ENCODE measurements around the gene NUP54. TPM values are rescaled to one million over a fixed set of nuclear protein-coding genes. Genes with fewer than 3 reads are reported as not detected.

Gene NUP54
- total and polyA plus RNA-seq, 10 donors = 22.8 to 43.2 (median 31.9) TPM

DNA sequence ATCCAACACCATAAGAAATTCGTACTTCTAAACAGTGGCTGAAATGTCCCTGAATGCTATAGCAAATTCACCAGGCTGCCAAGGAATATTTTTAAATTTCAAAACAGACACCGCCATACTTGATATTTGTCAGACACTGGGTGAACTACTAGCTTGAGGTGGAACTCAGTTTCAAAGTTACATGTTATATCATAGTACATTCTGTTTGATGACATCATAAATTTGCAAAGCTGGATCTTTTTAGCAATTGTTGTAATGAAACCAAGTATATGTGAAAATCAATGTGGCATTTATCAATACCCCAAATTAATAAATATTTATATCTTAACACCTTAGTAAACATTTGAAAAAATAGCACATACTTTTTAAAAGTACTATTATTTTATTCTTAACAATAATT is 59.5 kb downstream of the NUP54 start:
- TF ChIP-seq POLR2AphosphoS5 (IDR thresholded peaks at IDR 0.05) = no peak
- TF ChIP-seq, protein P1, sequence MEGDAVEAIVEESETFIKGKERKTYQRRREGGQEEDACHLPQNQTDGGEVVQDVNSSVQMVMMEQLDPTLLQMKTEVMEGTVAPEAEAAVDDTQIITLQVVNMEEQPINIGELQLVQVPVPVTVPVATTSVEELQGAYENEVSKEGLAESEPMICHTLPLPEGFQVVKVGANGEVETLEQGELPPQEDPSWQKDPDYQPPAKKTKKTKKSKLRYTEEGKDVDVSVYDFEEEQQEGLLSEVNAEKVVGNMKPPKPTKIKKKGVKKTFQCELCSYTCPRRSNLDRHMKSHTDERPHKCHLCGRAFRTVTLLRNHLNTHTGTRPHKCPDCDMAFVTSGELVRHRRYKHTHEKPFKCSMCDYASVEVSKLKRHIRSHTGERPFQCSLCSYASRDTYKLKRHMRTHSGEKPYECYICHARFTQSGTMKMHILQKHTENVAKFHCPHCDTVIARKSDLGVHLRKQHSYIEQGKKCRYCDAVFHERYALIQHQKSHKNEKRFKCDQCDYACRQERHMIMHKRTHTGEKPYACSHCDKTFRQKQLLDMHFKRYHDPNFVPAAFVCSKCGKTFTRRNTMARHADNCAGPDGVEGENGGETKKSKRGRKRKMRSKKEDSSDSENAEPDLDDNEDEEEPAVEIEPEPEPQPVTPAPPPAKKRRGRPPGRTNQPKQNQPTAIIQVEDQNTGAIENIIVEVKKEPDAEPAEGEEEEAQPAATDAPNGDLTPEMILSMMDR (IDR thresholded peaks at IDR 0.05 in 8 of 11, conservative IDR thresholded peaks at IDR 0.05 in 3 of 11) = no peak
- TF ChIP-seq POLR2A (IDR thresholded peaks at IDR 0.05) = no peak
- no peak overlapping the region for H3K27ac ChIP-seq
- intact Hi-C loops (cut with DNase I; ENCODE audit: low total_unique reads) = no loop called here
- H3K4me3 ChIP-seq = no peak overlapping the region
- peaks cover 3 to 20% (median 8%) of the 10 kb centered on the region in 6 donors for H3K4me1 ChIP-seq
- no peaks in the 10 kb centered on the region for H3K27me3 ChIP-seq (replicated peaks in 1 of 7)
- WGBS, 5 donors = 88 to 96% (median 92%) methylated on average over 2 of the region's 2 CpGs
- DNase-seq = no peak
- H3K36me3 ChIP-seq = no peaks in the 10 kb centered on the region
- no peaks in the 10 kb centered on the region for H3K9me3 ChIP-seq

DNA sequence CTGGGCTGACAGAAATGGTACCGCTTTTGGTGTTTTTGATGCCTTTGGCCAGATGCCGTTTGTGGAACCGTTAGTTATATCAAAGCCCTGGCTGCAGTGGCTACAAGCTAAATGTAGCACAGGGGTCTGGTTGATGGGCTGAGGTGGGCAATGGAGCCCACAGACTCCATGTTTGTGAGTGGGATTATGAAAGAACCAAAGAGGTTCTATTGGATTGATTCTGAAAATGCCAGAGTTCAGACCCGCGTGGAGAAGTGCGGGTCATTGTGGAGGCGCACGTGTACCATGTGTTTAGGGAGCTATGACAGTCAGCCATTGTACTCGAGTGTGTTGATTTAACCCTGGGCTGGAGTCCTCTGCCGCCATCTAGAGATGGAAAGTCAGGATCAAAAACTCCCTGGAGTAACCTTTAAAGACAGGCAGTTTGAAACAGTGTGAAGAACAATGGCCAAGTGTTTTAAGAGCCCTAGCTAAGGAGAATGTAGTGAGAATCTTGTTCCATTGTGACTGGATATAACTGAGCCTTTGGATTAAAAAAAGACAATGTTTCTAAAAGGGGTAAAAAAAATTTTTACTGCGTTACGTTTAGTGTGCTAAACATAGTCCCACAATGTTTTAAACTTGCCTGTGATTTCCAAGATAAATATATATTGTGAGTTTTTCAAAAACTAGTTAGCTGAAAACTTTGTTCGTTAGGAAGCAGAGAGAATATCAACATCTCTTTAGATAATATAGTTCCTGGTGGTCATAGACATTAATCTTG is 61.0 kb downstream of the NUP54 start:
- Histone ChIP-seq H3K4me3 (no peak overlapping the region), H3K9me3 (no peaks in the 10 kb centered on the region), H3K4me1 (peaks cover 3 to 20% (median 8%) of the 10 kb centered on the region in 6 donors), H3K27ac (no peak overlapping the region), H3K27me3 (replicated peaks in 1 of 7) (no peaks in the 10 kb centered on the region), H3K36me3 (no peaks in the 10 kb centered on the region)
- no peak for TF ChIP-seq POLR2AphosphoS5 (IDR thresholded peaks at IDR 0.05)
- TF ChIP-seq, protein P1 (IDR thresholded peaks at IDR 0.05 in 8 of 11, conservative IDR thresholded peaks at IDR 0.05 in 3 of 11) = peak in 2 of 11 experiments; percentile 13 to 39
- intact Hi-C loops (cut with DNase I; ENCODE audit: low total_unique reads) = no loop called here
- 39 to 61% (median 59%) methylated on average over 13 of the region's 13 CpGs for WGBS, 5 donors
- no peak for DNase-seq

DNA sequence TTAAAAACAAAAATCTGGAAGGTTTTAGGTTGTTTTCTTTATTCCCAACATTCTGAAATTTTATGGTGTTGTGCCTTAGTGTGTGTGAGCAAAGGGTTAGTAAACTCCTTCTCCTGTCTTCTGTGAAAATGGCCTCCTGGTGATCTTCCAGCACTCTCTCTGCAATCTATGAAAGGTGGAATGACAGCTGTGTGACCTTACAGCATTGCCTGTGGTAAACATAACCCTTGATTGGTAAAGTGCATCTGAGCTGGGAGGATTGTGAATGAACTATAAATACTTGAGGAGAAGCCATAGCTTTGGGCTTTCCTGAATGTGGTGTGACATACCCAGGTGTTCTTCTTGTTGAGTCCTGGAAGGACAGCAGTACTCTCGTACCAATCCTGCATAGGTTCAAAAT is 63.7 kb downstream of the NUP54 start:
- no peaks in the 10 kb centered on the region for H3K36me3 ChIP-seq
- H3K9me3 ChIP-seq = no peaks in the 10 kb centered on the region
- intact Hi-C loops (cut with DNase I; ENCODE audit: low total_unique reads) = no loop called here
- peaks cover 0 to 7% (median 0%) of the 10 kb centered on the region in 6 donors for H3K4me1 ChIP-seq
- no peaks in the 10 kb centered on the region for H3K27me3 ChIP-seq (replicated peaks in 1 of 7)
- 70 to 95% (median 84%) methylated on average over 1 of the region's 1 CpG for WGBS, 5 donors
- no peak overlapping the region for H3K27ac ChIP-seq
- no peak for TF ChIP-seq POLR2A (IDR thresholded peaks at IDR 0.05)
- TF ChIP-seq, protein P1 (IDR thresholded peaks at IDR 0.05 in 8 of 11, conservative IDR thresholded peaks at IDR 0.05 in 3 of 11) = no peak
- no peak for TF ChIP-seq POLR2AphosphoS5 (IDR thresholded peaks at IDR 0.05)
- no peak overlapping the region for H3K4me3 ChIP-seq
- no peak for DNase-seq

DNA sequence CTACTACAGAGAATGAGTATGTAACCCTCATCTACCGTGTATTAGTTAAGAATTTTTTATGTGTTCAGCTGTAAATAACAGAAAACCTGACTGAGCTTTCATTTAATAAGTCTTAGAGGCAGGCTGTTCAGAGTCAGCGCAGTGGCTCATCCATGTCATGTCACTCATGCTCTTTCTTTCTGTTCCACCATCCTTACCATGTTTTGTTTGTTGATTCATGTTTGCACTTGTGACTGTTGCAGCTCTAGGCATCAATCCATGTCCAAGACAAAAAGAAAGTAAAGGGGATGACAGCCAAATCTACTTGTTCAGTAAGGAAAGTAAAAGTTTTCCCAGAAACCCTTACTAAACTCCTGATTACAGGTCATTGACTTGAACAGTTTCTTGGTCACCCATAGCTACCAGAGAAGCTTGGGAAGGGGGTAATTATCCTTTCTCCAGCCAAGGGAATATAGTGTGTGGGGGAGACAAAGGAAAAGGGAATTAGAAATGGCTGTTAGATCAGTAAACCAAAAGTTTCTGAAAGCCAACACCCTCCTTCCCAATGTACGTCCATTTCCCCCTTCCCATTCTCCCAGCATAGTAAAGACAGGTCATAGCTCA is 64.7 kb downstream of the NUP54 start:
- no peaks in the 10 kb centered on the region for H3K9me3 ChIP-seq
- no peaks in the 10 kb centered on the region for H3K27me3 ChIP-seq (replicated peaks in 1 of 7)
- H3K4me1 ChIP-seq = no peaks in the 10 kb centered on the region
- TF ChIP-seq, protein P1 (IDR thresholded peaks at IDR 0.05 in 8 of 11, conservative IDR thresholded peaks at IDR 0.05 in 3 of 11) = no peak
- TF ChIP-seq POLR2AphosphoS5 (IDR thresholded peaks at IDR 0.05) (no peak), POLR2A (IDR thresholded peaks at IDR 0.05) (no peak)
- 88 to 92% (median 91%) methylated on average over 3 of the region's 3 CpGs for WGBS, 5 donors
- intact Hi-C loops (cut with DNase I; ENCODE audit: low total_unique reads) = no loop called here
- no peak overlapping the region for H3K4me3 ChIP-seq
- no peak for DNase-seq
- H3K27ac ChIP-seq = no peak overlapping the region
- H3K36me3 ChIP-seq = no peaks in the 10 kb centered on the region

All from spleen (tissue), 11 donors.